IMR-90 (cell line): ENCODE measurements around the gene TMEM54. TPM values are rescaled to one million over a fixed set of nuclear protein-coding genes. Genes with fewer than 3 reads are reported as not detected.

ENCODE experiments used
- ATAC-seq: fragments of 200-7000 bp; cut with Tn5 transposase; 2 replicates; pipeline ENCODE4 v1.9.1; 2020; ENCODE audit warnings: low read depth, mild to moderate bottlenecking, moderate library complexity
- BruUV-seq: library from RNA; stranded (reverse); fragments of 400-500 nt; replicated peaks from 2 replicates; lab custom pipeline; 2021; lab: Mats Ljungman, UMichigan
- CTCF ChIA-PET: fragments of 300-600 bp; formaldehyde crosslinking; extraction: SDS; loops from one replicate; lab custom pipeline; 2021; ENCODE audit warnings: antibody characterized with exemption; lab: Yijun Ruan, JAX
- POLR2A ChIA-PET: fragments of 300-600 bp; sonication (Branson Sonifier 250); formaldehyde crosslinking; loops from one replicate; lab custom pipeline; 2022; ENCODE audit warnings: antibody characterized with exemption; ENCODE audit not compliant: unreplicated experiment; lab: Charles Lee
- DNase-seq: peaks from one replicate; pipeline ENCODE4 v3.0.0; 2013
- H2AFZ ChIP-seq: replicated peaks from 2 replicates; pipeline ENCODE3; 2013; ENCODE audit warnings: low read length, mild to moderate bottlenecking; ENCODE audit not compliant: poor library complexity
- H2AK5ac ChIP-seq: 2 replicates; pipeline ENCODE4 v1.6.1; 2013; ENCODE audit warnings: low read depth, low read length, inconsistent platforms
- H2AK9ac ChIP-seq: replicated peaks from 2 replicates; pipeline ENCODE3; 2013; ENCODE audit warnings: mild to moderate bottlenecking, low read depth, low read length, moderate library complexity; ENCODE audit not compliant: poor library complexity
- H2BK120ac ChIP-seq: 2 replicates; pipeline ENCODE4 v1.6.1; 2013; ENCODE audit warnings: low read depth, low read length, inconsistent platforms
- H2BK15ac ChIP-seq: 3 replicates; pipeline ENCODE4 v1.6.1; 2013; ENCODE audit warnings: low read depth, low read length, inconsistent platforms
- H2BK20ac ChIP-seq: 2 replicates; pipeline ENCODE4 v1.6.1; 2013; ENCODE audit warnings: low read depth, mild to moderate bottlenecking, inconsistent platforms, low read length, moderate library complexity
- H2BK5ac ChIP-seq: 2 replicates; pipeline ENCODE4 v1.6.1; 2013; ENCODE audit warnings: mild to moderate bottlenecking, low read depth, low read length, inconsistent platforms; ENCODE audit not compliant: poor library complexity, severe bottlenecking
- H3K14ac ChIP-seq: replicated peaks from 2 replicates; pipeline ENCODE4 v1.6.1; 2013; ENCODE audit warnings: low read depth, low read length, inconsistent platforms
- H3K18ac ChIP-seq: 2 replicates; pipeline ENCODE4 v1.6.1; 2013; ENCODE audit warnings: low read depth, low read length, control low read depth
- H3K23ac ChIP-seq: 2 replicates; pipeline ENCODE4 v1.6.1; 2013; ENCODE audit warnings: low read depth, low read length, inconsistent platforms
- H3K27ac ChIP-seq: 2 replicates; pipeline ENCODE4 v1.5.1; 2013; ENCODE audit warnings: mild to moderate bottlenecking, control low read depth, low read length; ENCODE audit not compliant: insufficient read depth
- H3K27me3 ChIP-seq: 2 replicates; pipeline ENCODE4 v1.6.1; 2013; ENCODE audit warnings: low read length; ENCODE audit not compliant: control insufficient read depth, insufficient read depth
- H3K36me3 ChIP-seq: 2 replicates; pipeline ENCODE4 v1.6.1; 2013; ENCODE audit warnings: low read length, mixed read lengths; ENCODE audit not compliant: control insufficient read depth, insufficient read depth
- H3K4ac ChIP-seq: 2 replicates; pipeline ENCODE4 v1.6.1; 2013; ENCODE audit warnings: low read depth, low read length, inconsistent platforms
- H3K4me1 ChIP-seq: 2 replicates; pipeline ENCODE4 v1.6.1; 2013; ENCODE audit warnings: low read length, mixed read lengths; ENCODE audit not compliant: control insufficient read depth, insufficient read depth
- H3K4me2 ChIP-seq: 2 replicates; pipeline ENCODE4 v1.6.1; 2013; ENCODE audit warnings: low read depth, mild to moderate bottlenecking, control low read depth, low read length, moderate library complexity
- H3K4me3 ChIP-seq: 2 replicates; pipeline ENCODE4 v1.5.1; 2013; ENCODE audit warnings: low read depth, mild to moderate bottlenecking, control low read depth, low read length, moderate library complexity; ENCODE audit not compliant: insufficient read depth
- H3K56ac ChIP-seq: 2 replicates; pipeline ENCODE4 v1.6.1; 2013; ENCODE audit warnings: low read length, inconsistent platforms; ENCODE audit not compliant: insufficient read depth; ENCODE audit errors: extremely low read depth
- H3K79me1 ChIP-seq, 2 experiments: 2 replicates each; pipeline ENCODE4 v1.6.1; 2013; ENCODE audit warnings: low read length in 2 of 2, inconsistent platforms in 1 of 2, low read depth in 1 of 2
- H3K9ac ChIP-seq: 2 replicates; pipeline ENCODE4 v1.6.1; 2013; ENCODE audit warnings: low read depth, low read length, control low read depth
- H3K9me1 ChIP-seq: 2 replicates; pipeline ENCODE4 v1.6.1; 2013; ENCODE audit warnings: low read length, inconsistent platforms; ENCODE audit not compliant: insufficient read depth
- H3K9me3 ChIP-seq: 2 replicates; pipeline ENCODE4 v1.6.1; 2013; ENCODE audit warnings: low read length; ENCODE audit not compliant: control insufficient read depth, insufficient read depth
- H4K20me1 ChIP-seq: 2 replicates; pipeline ENCODE4 v1.6.1; 2013; ENCODE audit warnings: low read length, inconsistent platforms; ENCODE audit not compliant: insufficient read depth
- H4K5ac ChIP-seq: 2 replicates; pipeline ENCODE4 v1.6.1; 2013; ENCODE audit warnings: mild to moderate bottlenecking, low read depth, low read length, control low read depth
- H4K8ac ChIP-seq, 2 experiments: 2 replicates each; pipeline ENCODE4 v1.6.1; 2013; ENCODE audit warnings: low read depth in 2 of 2, low read length in 2 of 2, control low read depth in 1 of 2, inconsistent platforms in 1 of 2
- H4K91ac ChIP-seq: 2 replicates; pipeline ENCODE4 v1.6.1; 2013; ENCODE audit warnings: low read depth, low read length, inconsistent platforms; ENCODE audit not compliant: insufficient read depth
- BHLHE40 ChIP-seq: fragments of 150-350 bp; IDR thresholded peaks from 2 replicates; pipeline ENCODE4 v1.6.1; 2016; ENCODE audit warnings: mild to moderate bottlenecking, low read depth, low read length
- CEBPB ChIP-seq: IDR thresholded peaks from 2 replicates; pipeline ENCODE4 v1.6.1; 2012; ENCODE audit warnings: low read depth, low read length, improper control_type of control experiment
- CHD1 ChIP-seq: IDR thresholded peaks from 2 replicates; pipeline ENCODE4 v1.6.1; 2012; ENCODE audit warnings: low read depth, low read length, improper control_type of control experiment
- FOS ChIP-seq: fragments of 150-350 bp; IDR thresholded peaks from 2 replicates; pipeline ENCODE4 v1.6.1; 2016; ENCODE audit warnings: low read depth, low read length
- MAFK ChIP-seq: IDR thresholded peaks from 2 replicates; pipeline ENCODE4 v1.6.1; 2012; ENCODE audit warnings: low read depth, low read length, improper control_type of control experiment
- MAZ ChIP-seq: IDR thresholded peaks from 2 replicates; pipeline ENCODE4 v1.6.1; 2012; ENCODE audit warnings: low read depth, mild to moderate bottlenecking, low read length, improper control_type of control experiment, moderate library complexity, borderline replicate concordance
- MXI1 ChIP-seq: IDR thresholded peaks from 2 replicates; pipeline ENCODE4 v1.6.1; 2012; ENCODE audit warnings: low read depth, mild to moderate bottlenecking, low read length, moderate library complexity, borderline replicate concordance
- NFE2L2 ChIP-seq: fragments of 150-350 bp; IDR thresholded peaks from 2 replicates; pipeline ENCODE4 v1.6.1; 2016; ENCODE audit warnings: low read depth, mild to moderate bottlenecking, low read length
- POLR2A ChIP-seq: IDR thresholded peaks from 2 replicates; pipeline ENCODE4 v1.6.1; 2012; ENCODE audit warnings: mild to moderate bottlenecking, low read depth, low read length
- RAD21 ChIP-seq: IDR thresholded peaks from 2 replicates; pipeline ENCODE4 v1.6.1; 2012; ENCODE audit warnings: low read length, improper control_type of control experiment
- RCOR1 ChIP-seq: IDR thresholded peaks from 2 replicates; pipeline ENCODE4 v1.6.1; 2012; ENCODE audit warnings: mild to moderate bottlenecking, low read length, improper control_type of control experiment; ENCODE audit not compliant: insufficient replicate concordance
- RFX5 ChIP-seq: IDR thresholded peaks from 2 replicates; pipeline ENCODE4 v1.8.0; 2012; ENCODE audit warnings: low read depth, mild to moderate bottlenecking, low read length, moderate library complexity
- SMC3 ChIP-seq: fragments of 150-350 bp; IDR thresholded peaks from 2 replicates; pipeline ENCODE4 v1.6.1; 2016; ENCODE audit warnings: low read depth, mild to moderate bottlenecking, antibody characterized with exemption, low read length, moderate library complexity
- WGBS, 2 experiments: methylation state at CpG; one replicate each; pipeline versions ENCODE4 v1.1.5 to v1.1.7; 2013; ENCODE audit warnings: missing lambda C conversion rate in 2 of 2; ENCODE audit not compliant: insufficient read length in 1 of 2; ENCODE audit errors: extremely low coverage in 2 of 2; 5-methylcytosine and 5-hydroxymethylcytosine counted together
- dilution Hi-C: fragments of 300-500 bp; cut with HindIII; formaldehyde crosslinking; loops from one replicate; pipeline ENCODE4 v1.14.3; 2018; ENCODE audit warnings: low sequenced_read_pairs; ENCODE audit not compliant: unreplicated experiment
- in situ Hi-C: fragments of 300-500 bp; cut with MboI; formaldehyde crosslinking; loops from 3 replicates; pipeline ENCODE4 v1.14.3; 2019; ENCODE audit warnings: low sequenced_read_pairs, inconsistent platforms, mixed read lengths
- intact Hi-C: fragments of 100-400 bp; cut with micrococcal nuclease; formaldehyde crosslinking; loops from 2 replicates; pipeline ENCODE4 v1.10.0; 2022
- polyA plus RNA-seq, 3 experiments: library from polyadenylated mRNA; depleted of rRNA; stranded (reverse); fragments of >200 nt; gene quantifications; 2 replicates each; pipeline ENCODE4 v1.2.3, GENCODE V29; 2012; ENCODE audit warnings: low replicate concordance in 1 of 3
- total RNA-seq: library from RNA; depleted of rRNA; stranded (reverse); fragments of >200 nt; gene quantifications from 2 replicates; pipeline ENCODE4 v1.2.3, GENCODE V29; 2012
- TF ChIP-seq, protein P1 (sequence below): fragments of 150-350 bp; IDR thresholded peaks from 2 replicates; pipeline ENCODE4 v1.6.1; 2016; ENCODE audit warnings: low read depth, mild to moderate bottlenecking, low read length, moderate library complexity, borderline replicate concordance
- TF ChIP-seq, protein P2 (sequence below): conservative IDR thresholded peaks from 2 replicates; pipeline ENCODE4 v1.5.1; 2012; ENCODE audit warnings: mild to moderate bottlenecking, low read depth, low read length, improper control_type of control experiment
- TF ChIP-seq, protein P3 (sequence below): fragments of 150-350 bp; IDR thresholded peaks from 2 replicates; pipeline ENCODE4 v1.6.1; 2017; ENCODE audit warnings: mild to moderate bottlenecking, antibody characterized with exemption, low read length, low read depth

The TMEM54 gene
- total and polyA plus RNA-seq, 2 of the 4 experiments (the other 2 are of a cell fraction), result 25.5 to 75.2 TPM

DNA sequence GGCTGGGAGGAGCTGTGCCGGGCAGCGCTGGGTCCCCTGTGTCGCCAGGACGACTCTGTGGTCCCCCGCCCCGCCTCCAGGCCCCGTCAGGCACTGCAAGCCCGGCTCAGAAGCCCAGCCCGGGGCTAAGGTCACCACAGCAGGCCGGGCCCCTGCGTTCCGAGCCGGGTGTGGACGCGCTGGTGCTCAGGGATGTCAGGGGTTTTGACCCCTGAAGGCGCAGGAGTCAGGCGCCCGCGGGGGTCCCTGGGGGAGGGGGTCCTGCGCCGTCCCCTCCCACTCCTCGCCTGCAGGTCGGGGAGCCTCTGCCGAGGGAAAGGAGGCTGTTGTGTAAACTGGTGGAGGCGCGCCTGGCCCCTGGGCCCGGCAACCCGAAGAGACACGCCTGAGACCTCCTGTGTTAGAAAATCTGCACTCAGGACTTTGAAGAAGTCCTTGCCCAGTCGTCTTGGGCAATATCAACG, 23.7 kb upstream of the TMEM54 start:
- ChIA-PET CTCF (interaction anchor here (0.6 kb wide), 1 partner anchor 418 kb away, joined by 4 read pairs; no protein-coding TSS in a partner anchor), POLR2A (no interaction called here)
- peaks cover 2% of the 10 kb centered on the region for H3K27me3 ChIP-seq
- no peak overlapping the region for H4K5ac ChIP-seq
- no peak overlapping the region for H3K4me2 ChIP-seq
- no peak overlapping the region for H3K14ac ChIP-seq
- H3K9ac ChIP-seq, result no peak overlapping the region
- H3K4me3 ChIP-seq, result no peak overlapping the region
- H4K91ac ChIP-seq, result no peak overlapping the region
- no peak for TF ChIP-seq NFE2L2
- no peak for TF ChIP-seq SMC3
- TF ChIP-seq RCOR1, result no peak
- no peak for TF ChIP-seq CEBPB
- no peak for TF ChIP-seq MAZ
- TF ChIP-seq, protein P1, sequence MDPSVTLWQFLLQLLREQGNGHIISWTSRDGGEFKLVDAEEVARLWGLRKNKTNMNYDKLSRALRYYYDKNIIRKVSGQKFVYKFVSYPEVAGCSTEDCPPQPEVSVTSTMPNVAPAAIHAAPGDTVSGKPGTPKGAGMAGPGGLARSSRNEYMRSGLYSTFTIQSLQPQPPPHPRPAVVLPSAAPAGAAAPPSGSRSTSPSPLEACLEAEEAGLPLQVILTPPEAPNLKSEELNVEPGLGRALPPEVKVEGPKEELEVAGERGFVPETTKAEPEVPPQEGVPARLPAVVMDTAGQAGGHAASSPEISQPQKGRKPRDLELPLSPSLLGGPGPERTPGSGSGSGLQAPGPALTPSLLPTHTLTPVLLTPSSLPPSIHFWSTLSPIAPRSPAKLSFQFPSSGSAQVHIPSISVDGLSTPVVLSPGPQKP, result no peak
- no peak for TF ChIP-seq MAFK
- no peak for TF ChIP-seq FOS
- no peak for TF ChIP-seq RAD21
- no peak for TF ChIP-seq MXI1
- no peak for TF ChIP-seq CHD1
- TF ChIP-seq BHLHE40, result no peak
- TF ChIP-seq, protein P2, sequence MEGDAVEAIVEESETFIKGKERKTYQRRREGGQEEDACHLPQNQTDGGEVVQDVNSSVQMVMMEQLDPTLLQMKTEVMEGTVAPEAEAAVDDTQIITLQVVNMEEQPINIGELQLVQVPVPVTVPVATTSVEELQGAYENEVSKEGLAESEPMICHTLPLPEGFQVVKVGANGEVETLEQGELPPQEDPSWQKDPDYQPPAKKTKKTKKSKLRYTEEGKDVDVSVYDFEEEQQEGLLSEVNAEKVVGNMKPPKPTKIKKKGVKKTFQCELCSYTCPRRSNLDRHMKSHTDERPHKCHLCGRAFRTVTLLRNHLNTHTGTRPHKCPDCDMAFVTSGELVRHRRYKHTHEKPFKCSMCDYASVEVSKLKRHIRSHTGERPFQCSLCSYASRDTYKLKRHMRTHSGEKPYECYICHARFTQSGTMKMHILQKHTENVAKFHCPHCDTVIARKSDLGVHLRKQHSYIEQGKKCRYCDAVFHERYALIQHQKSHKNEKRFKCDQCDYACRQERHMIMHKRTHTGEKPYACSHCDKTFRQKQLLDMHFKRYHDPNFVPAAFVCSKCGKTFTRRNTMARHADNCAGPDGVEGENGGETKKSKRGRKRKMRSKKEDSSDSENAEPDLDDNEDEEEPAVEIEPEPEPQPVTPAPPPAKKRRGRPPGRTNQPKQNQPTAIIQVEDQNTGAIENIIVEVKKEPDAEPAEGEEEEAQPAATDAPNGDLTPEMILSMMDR, result no peak
- TF ChIP-seq, protein P3, sequence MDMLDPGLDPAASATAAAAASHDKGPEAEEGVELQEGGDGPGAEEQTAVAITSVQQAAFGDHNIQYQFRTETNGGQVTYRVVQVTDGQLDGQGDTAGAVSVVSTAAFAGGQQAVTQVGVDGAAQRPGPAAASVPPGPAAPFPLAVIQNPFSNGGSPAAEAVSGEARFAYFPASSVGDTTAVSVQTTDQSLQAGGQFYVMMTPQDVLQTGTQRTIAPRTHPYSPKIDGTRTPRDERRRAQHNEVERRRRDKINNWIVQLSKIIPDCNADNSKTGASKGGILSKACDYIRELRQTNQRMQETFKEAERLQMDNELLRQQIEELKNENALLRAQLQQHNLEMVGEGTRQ, result no peak
- TF ChIP-seq RFX5, result no peak
- no peak for TF ChIP-seq POLR2A
- H2BK20ac ChIP-seq, result no peak overlapping the region
- H3K23ac ChIP-seq, result no peak overlapping the region
- no peak overlapping the region for H3K27ac ChIP-seq
- WGBS, 2 experiments, result 25% methylated on average over 13 of the region's 31 CpGs; no CpG with 5 or more reads in 1 of the 2 experiments
- no peak overlapping the region for H3K18ac ChIP-seq
- intact Hi-C loops (no loop called here), in situ Hi-C loops (no loop called here), dilution Hi-C loops (no loop called here)
- no peak overlapping the region for H3K4ac ChIP-seq
- peak overlapping the region; percentile 51 for H2AFZ ChIP-seq
- no peak overlapping the region for H2AK9ac ChIP-seq
- no peak overlapping the region for H4K8ac ChIP-seq
- no peak overlapping the region for H3K56ac ChIP-seq
- no peaks in the 10 kb centered on the region for H3K9me3 ChIP-seq
- DNase-seq (no peak), ATAC-seq (no peak)
- H3K9me1 ChIP-seq, result peaks cover 4% of the 10 kb centered on the region
- H3K79me1 ChIP-seq, result no peaks in the 10 kb centered on the region
- no peak overlapping the region for H2BK5ac ChIP-seq
- H3K36me3 ChIP-seq, result no peaks in the 10 kb centered on the region
- H2BK120ac ChIP-seq, result no peak overlapping the region
- H4K20me1 ChIP-seq, result no peaks in the 10 kb centered on the region
- H2AK5ac ChIP-seq, result no peak overlapping the region
- BruUV-seq, result no TSS peak
- H3K4me1 ChIP-seq, result no peaks in the 10 kb centered on the region
- no peak overlapping the region for H2BK15ac ChIP-seq
